HG02981 (cell line): ENCODE data around the gene GNAL.

Experiments used
- ATAC-seq: cut with Tn5 transposase; IDR thresholded peaks from one replicate; pipeline ENCODE4 v1.9.1; 2021; ENCODE audit warnings: mild to moderate bottlenecking, moderate library complexity; ENCODE audit not compliant: unreplicated experiment

Gene GNAL

GRCh38 chr18:11719621-11720020 is 30.6 kb downstream of the GNAL start:
- no peak for ATAC-seq

- ATAC-seq: no peak
Observed at GRCh38 chr18:11721720-11722119, 32.7 kb downstream of the GNAL start.

- no peak for ATAC-seq
Observed at GRCh38 chr18:11724781-11725180, 35.7 kb downstream of the GNAL start.

DNA sequence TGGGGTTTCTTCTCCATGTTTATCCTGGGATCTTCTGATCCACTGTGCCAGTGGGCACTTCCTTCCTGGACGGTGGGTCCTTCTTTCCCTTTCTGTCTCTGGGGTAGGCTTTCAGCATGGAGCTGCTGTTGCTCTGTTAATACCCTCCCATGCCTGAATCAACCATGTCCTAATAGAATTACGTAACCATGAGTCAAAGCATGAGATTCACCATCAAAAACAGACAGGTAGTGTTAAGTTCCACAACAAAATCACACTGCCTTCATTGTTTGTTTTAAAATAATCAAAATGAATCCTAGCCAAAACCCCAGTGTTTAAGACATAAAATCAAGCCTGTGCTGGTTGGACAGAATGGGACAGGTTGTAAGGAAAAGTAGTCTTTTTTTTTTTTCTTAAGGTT is 37.5 kb downstream of the GNAL start:
- no peak for ATAC-seq

GRCh38 chr18:11728249-11728648 is 39.2 kb downstream of the GNAL start:
- no peak for ATAC-seq

DNA sequence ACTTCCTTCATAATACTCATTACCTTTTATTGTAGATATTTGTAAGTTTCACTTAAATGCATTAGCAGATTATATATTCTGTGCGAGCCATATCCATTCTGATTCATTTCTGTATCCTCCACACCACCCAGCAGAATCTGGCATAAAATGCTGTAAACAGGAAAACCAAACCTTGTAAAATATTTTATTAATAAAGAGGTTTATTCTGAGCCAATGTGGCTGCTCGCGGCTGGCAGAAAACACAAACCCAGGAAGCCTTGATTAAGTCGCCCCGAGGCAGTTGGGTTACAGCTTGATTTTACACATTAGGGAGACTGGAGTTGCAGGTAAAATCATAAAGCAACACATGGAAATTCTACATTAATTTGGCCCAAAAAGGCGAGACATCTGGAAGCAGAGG is 40.5 kb downstream of the GNAL start:
- ATAC-seq: no peak

DNA sequence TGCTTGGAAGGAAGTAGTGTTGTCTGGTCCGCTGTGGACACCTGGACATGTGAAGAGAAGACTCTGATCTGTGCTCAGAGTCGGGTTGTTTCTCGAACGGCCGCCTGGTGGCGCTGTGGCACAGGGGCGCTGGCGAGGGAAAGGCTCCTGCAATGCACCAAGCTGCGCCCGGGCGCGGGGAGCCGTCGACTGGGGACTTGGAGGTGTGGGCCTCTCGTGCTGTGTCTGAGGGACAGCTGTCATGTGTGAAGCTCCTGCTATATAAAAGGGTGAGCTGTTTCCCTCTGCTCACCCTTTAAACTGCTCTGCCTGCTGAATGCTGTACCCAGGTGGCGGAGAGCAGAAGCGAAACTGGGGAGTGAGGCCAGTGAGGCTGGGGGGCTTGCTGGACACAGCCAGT is 44.0 kb downstream of the GNAL start:
- peak; percentile 84 for ATAC-seq

GRCh38 chr18:11736656-11737055 is 47.6 kb downstream of the GNAL start:
- no peak for ATAC-seq

DNA sequence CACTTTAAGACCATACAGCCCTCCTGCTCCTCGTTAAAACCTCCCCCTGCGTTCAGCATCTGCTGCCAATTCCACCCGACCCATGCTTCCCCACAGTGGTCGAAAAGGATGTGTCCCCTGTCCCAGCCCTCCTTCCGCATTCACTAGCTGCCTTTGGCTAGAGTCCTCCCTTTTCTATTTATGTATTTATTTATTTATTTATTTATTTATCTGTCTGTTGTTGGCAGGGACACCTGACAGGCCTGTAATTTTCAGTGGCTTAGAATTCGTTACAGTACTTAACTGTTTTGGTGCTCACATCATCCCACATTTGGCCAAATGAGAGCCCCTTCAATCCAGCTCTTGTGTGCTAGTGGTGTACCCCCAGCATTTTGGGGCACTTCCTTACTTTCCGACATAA is 50.8 kb downstream of the GNAL start:
- no peak for ATAC-seq

GRCh38 chr18:11740461-11740860 is 51.4 kb downstream of the GNAL start:
- no peak for ATAC-seq

DNA sequence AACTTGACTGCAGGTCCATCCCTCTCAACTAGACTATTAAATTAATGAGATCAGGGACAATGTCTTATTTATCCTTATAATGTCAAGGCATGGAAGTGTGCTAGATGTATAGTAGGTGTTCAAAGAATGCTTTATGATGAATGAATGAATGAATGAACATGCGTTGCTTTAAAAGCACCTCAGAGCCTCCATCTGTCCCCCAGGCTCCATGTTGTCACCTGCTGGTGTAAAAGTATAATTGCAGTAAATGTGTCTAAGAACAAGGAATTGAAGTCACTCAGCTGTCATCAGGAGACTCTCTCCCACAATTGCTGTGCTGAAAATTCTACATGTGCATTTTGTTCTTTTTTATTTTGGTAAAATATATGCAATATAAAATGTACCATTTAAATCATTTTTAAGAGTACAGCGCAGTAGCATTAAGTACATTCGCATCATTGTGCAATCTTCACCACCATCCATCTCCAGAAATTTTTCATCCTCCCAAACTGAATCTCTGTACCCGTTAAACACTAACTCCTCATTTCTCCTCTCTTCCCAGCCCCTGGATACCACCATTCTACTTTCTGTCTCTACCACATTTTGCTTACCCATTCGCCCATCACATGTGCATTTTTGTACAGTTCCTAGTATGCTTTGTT is 52.6 kb downstream of the GNAL start:
- no peak for ATAC-seq

GRCh38 chr18:11745521-11745920 is 56.5 kb downstream of the GNAL start:
- ATAC-seq: no peak

DNA sequence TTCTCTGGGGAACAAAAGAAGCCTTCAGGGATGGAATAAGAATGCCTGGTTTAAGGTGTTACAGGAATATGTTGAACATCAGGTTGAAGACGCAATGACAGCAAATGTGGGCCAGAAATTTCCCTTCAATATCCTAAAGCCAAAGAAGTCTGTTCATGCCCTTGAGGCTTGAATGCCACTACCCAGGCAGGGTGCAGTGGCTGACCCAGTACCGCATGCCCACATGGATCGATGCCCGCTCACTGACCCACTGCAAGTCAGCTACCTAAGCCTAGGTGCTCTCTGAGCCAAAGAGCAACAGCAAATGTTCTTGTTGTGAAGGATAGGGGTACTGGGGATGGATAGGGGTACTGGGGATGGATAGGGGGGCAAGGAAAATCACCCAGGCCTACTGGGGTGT is 58.2 kb downstream of the GNAL start:
- no peak for ATAC-seq

- no peak for ATAC-seq
Observed at GRCh38 chr18:11747731-11748130, 58.7 kb downstream of the GNAL start.

GRCh38 chr18:11749305-11749704 is 60.2 kb downstream of the GNAL start:
- ATAC-seq: no peak

DNA sequence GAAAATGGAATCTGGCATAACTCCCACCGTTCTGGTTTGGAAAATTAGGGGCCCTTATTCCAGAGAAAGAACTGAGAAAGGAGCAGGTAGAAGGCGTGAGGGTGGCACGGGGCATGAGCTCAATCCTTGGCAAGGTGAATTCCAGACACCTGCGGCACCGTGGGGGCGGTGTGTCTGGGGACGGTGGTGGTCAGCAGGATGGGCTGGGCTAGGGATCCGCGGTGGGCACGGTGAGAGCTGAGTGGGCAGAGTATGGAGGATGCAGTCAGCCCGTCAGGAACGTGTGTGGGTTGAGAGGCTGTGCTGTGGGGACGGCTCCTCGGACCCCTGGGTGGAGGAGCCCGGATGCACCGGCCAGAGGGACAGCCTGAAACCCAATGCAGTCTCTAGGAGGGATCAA is 61.1 kb downstream of the GNAL start:
- ATAC-seq: no peak

DNA sequence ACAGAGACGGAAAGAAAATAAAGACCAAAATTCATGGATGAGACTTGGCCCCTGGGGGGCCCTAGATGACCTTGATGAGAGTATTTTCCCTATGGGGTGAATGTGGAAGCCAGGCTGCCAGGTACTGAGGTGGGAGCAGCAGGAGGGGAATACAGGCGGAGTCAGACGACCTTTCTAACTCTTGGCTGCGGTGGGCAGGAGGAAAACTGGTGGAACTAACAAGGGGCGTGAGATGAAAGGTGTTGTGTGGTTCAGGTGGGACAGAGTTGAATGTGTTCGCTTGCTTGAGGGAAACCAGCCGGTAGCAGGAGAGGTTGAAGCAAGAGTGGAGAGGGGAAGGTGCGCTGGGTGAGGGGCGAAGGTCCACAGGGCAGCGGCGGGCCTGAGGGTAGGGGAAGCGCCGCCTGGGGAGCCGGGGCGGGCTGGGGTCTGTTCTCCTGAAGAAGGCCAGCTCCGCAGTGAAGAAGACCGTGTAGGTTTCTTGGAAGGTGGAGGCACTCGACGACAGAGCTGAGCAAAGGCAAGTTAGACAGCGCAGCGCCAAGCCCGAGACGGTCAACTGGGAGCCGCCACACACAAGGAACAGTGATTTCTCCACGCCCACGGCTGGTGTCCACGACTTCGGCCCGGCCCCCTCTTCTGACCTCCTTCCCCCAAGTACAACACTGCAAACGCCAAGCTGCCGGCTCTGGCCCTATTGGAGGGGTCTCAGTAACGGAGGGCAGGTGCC is 61.7 kb downstream of the GNAL start:
- ATAC-seq: no peak

DNA sequence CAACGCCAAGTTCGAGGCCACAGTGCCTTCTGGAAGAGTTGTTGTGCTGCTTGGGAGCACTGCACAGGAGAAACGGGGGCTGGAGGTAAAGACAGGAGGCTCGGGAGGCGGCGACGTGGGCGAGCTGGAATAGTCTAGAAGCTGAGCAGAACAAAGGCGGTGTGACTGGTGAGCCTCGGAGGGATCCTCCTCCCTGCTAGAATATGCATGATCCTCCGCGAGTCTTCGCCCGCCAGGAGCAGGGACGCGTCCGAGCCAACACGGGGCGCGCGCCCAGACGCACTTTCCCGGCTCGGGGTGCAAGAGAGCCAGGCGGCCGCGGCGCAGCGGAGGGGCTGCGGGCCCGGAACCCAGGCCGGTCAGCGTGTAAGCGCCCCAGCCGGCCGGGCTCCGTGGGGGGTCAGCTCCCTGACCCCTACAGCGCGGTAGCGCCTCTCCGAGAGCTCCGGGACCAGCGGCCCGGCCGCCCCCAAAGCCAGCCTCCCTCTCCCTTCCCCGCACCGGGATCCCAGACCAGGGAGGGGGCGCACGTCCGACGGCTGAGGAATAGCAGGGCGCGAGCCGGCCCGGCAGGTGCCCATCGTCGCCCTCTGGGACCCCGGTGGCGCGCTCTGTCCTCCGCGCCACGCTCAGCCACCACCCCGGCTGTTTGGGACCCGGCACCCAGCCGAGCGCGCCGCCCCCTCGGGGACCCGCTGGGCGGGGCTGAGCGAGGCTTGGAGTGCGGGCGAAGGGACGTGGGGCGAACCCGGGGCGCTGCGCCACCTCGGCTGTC is 62.5 kb downstream of the GNAL start:
- no peak for ATAC-seq

- ATAC-seq: no peak
Observed at GRCh38 chr18:11752116-11752911, 63.2 kb downstream of the GNAL start.

DNA sequence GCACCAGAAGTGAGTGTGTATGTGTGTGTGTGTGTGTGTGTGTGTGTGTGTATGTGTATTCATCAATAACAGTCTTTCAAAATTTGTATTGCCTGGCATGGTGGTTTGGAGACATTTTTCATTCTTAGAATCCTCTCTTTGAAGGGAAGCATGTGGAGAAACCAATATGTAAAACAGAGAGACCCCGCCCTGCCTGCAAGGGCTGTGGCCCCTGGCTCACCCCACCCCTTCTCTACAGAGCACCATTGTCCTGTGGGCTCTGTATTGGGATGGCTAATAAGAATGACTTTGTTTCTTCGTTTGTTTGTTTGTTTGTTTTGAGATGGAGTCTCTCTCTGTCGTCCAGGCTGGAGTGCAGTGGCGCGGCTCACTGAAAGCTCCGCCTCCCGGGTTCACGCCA is 65.9 kb downstream of the GNAL start:
- ATAC-seq: no peak

GRCh38 chr18:11757084-11757590 is 68.1 kb downstream of the GNAL start:
- ATAC-seq: no peak
